ENCODE data around the gene SPOCK3.

- TF ChIP-seq POLR2AphosphoS5 (IDR thresholded peaks at IDR 0.05; ENCODE audit: low read depth, low read length) = no peak
- TF ChIP-seq POLR2A (IDR thresholded peaks at IDR 0.05; ENCODE audit: low read depth, low read length) = no peak
These were observed 122.7 kb downstream of the SPOCK3 start for GRCh38 chr4:167111622-167112021.
